Endothelial cell of umbilical vein (primary cell): ENCODE data around the gene PLA2G6. TPM values are rescaled to one million over a fixed set of nuclear protein-coding genes. Genes with fewer than 3 reads are reported as not detected.
A peak's percentile ranks its signal among the peaks of the same experiment; 100 is the strongest.

Experiments used
- BruUV-seq: library from RNA; stranded (reverse); fragments of 400-500 nt; replicated peaks from 2 replicates; lab custom pipeline; 2021; lab: Mats Ljungman, UMichigan
- CTCF ChIA-PET: fragments of 300-600, 350-600 bp; sonication (Branson Sonifier 250); formaldehyde crosslinking; loops from one replicate; lab custom pipeline; 2021; ENCODE audit warnings: antibody characterized with exemption, inconsistent platforms; lab: Charles Lee
- POLR2A ChIA-PET: fragments of 300-600, 350-600 bp; sonication (Branson Sonifier 250); formaldehyde crosslinking; loops from one replicate; lab custom pipeline; 2021; ENCODE audit warnings: antibody characterized with exemption, inconsistent platforms; lab: Charles Lee
- DNase-seq: peaks from one replicate; pipeline ENCODE4 v3.0.0-alpha.2; 2011; ENCODE audit warnings: low read depth, low spot score
- FAIRE-seq: peaks from 2 replicates; lab custom pipeline; 2011; peaks lifted over from hg19 to GRCh38; lab: Jason Lieb, UNC
- H2AFZ ChIP-seq: 2 replicates; pipeline ENCODE4 v1.6.0; 2012; ENCODE audit warnings: low read depth, low read length, control low read depth, inconsistent platforms
- H3K27ac ChIP-seq: 2 replicates; pipeline ENCODE4 v1.5.1; 2011; ENCODE audit warnings: low read depth, mild to moderate bottlenecking, control low read depth, low read length, moderate library complexity; ENCODE audit not compliant: insufficient read depth
- H3K27me3 ChIP-seq, 2 experiments: 2 replicates each; pipeline versions ENCODE4 v1.6.0 to v1.6.1; 2011; ENCODE audit warnings: low read length in 2 of 2, mixed read lengths in 1 of 2; ENCODE audit not compliant: control insufficient read depth in 2 of 2, insufficient read depth in 2 of 2
- H3K36me3 ChIP-seq, 2 experiments: 2 replicates in 1 of 2; 3 replicates in 1 of 2; pipeline ENCODE4 v1.5.1; 2011; ENCODE audit warnings: low read length in 2 of 2, mild to moderate bottlenecking in 1 of 2, moderate library complexity in 1 of 2; ENCODE audit not compliant: control insufficient read depth in 2 of 2, insufficient read depth in 2 of 2; ENCODE audit errors: extremely low read depth in 1 of 2
- H3K4me1 ChIP-seq: 3 replicates; pipeline ENCODE4 v1.5.1; 2011; ENCODE audit warnings: mild to moderate bottlenecking, low read length; ENCODE audit not compliant: control insufficient read depth, insufficient read depth; ENCODE audit errors: extremely low read depth
- H3K4me2 ChIP-seq: 2 replicates; pipeline ENCODE4 v1.6.1; 2011; ENCODE audit warnings: low read length, control low read depth, mixed read lengths; ENCODE audit not compliant: insufficient read depth
- H3K4me3 ChIP-seq, 3 experiments: fragments of 200-600 bp in 1 of 3; sonication (generic), shearing (Covaris generic) in 1 of 3; replicated peaks in 1 of 3; 2 replicates each; pipeline ENCODE4 v1.5.1; 2011 to 2016; ENCODE audit warnings: control low read depth in 3 of 3, low read length in 3 of 3, mild to moderate bottlenecking in 2 of 3, inconsistent platforms in 1 of 3, low read depth in 1 of 3, moderate library complexity in 1 of 3; ENCODE audit not compliant: insufficient read depth in 1 of 3
- H3K79me2 ChIP-seq: 2 replicates; pipeline ENCODE4 v1.6.0; 2012; ENCODE audit warnings: low read length, inconsistent platforms; ENCODE audit not compliant: control insufficient read depth, insufficient read depth
- H3K9ac ChIP-seq: replicated peaks from 2 replicates; pipeline ENCODE3; 2011; ENCODE audit warnings: low read length, control low read depth; ENCODE audit not compliant: insufficient read depth; ENCODE audit errors: extremely low read depth
- H3K9me1 ChIP-seq: replicated peaks from 3 replicates; pipeline ENCODE4 v1.6.0; 2011; ENCODE audit warnings: mild to moderate bottlenecking, low read length; ENCODE audit not compliant: control insufficient read depth, insufficient read depth; ENCODE audit errors: extremely low read depth
- H3K9me3 ChIP-seq: replicated peaks from 2 replicates; pipeline ENCODE4 v1.5.1; 2012; ENCODE audit warnings: low read length, inconsistent platforms; ENCODE audit not compliant: control insufficient read depth, insufficient read depth
- H4K20me1 ChIP-seq: replicated peaks from 2 replicates; pipeline ENCODE3; 2011; ENCODE audit warnings: mild to moderate bottlenecking, low read length; ENCODE audit not compliant: control insufficient read depth, insufficient read depth; ENCODE audit errors: extremely low read depth
- GATA2 ChIP-seq: IDR thresholded peaks from 2 replicates; pipeline ENCODE4 v1.7.0; 2011; ENCODE audit warnings: low read depth, mild to moderate bottlenecking, moderate library complexity, mixed read lengths, low read length; ENCODE audit not compliant: insufficient read length, insufficient read depth
- JUN ChIP-seq: IDR thresholded peaks from 2 replicates; pipeline ENCODE4 v1.6.1; 2011; ENCODE audit warnings: borderline replicate concordance, low read depth; ENCODE audit not compliant: insufficient read length, insufficient read depth
- MAX ChIP-seq: IDR thresholded peaks from 2 replicates; pipeline ENCODE4 v1.6.1; 2011; ENCODE audit not compliant: insufficient read depth, insufficient read length
- MYC ChIP-seq: IDR thresholded peaks from one replicate; pipeline ENCODE4 v1.6.1; 2011; ENCODE audit warnings: mild to moderate bottlenecking, low read depth, low read length
- POLR2A ChIP-seq: IDR thresholded peaks from 2 replicates; pipeline ENCODE4 v1.6.1; 2012; ENCODE audit warnings: low read depth, mild to moderate bottlenecking, control low read depth, low read length
- POLR2AphosphoS5 ChIP-seq: IDR thresholded peaks from 2 replicates; pipeline ENCODE4 v1.6.1; 2012; ENCODE audit warnings: low read depth, mild to moderate bottlenecking, control low read depth, low read length, moderate library complexity; ENCODE audit not compliant: insufficient read depth
- dilution Hi-C: fragments of 300-500 bp; cut with MboI; formaldehyde crosslinking; loops from one replicate; pipeline ENCODE4 v1.15.0; 2019; ENCODE audit warnings: low sequenced_read_pairs; ENCODE audit not compliant: extremely low pct_ligation_motif_present
- intact Hi-C: fragments of 100-400 bp; cut with micrococcal nuclease; formaldehyde crosslinking; loops from one replicate; pipeline ENCODE4 v1.10.0; 2022
- polyA plus RNA-seq, 4 experiments: library from polyadenylated mRNA; depleted of rRNA in 3 of 4; stranded (reverse) in 3 of 4; unstranded in 1 of 4; fragments of >200 nt; gene quantifications; 2 replicates each; pipeline versions ENCODE4 v1.2.1 to v1.2.3, GENCODE V29; 2011 to 2012; ENCODE audit warnings: missing spikeins in 1 of 4
- total RNA-seq: library from RNA; stranded (reverse); gene quantifications from 2 replicates; pipeline ENCODE4 v1.2.3, GENCODE V29; 2021

PLA2G6 gene
- total and polyA plus RNA-seq, 2 donors (not counting 3 experiments of a cell fraction or from before 2014, with no cell fraction given): 6.6 to 10.3 TPM

DNA sequence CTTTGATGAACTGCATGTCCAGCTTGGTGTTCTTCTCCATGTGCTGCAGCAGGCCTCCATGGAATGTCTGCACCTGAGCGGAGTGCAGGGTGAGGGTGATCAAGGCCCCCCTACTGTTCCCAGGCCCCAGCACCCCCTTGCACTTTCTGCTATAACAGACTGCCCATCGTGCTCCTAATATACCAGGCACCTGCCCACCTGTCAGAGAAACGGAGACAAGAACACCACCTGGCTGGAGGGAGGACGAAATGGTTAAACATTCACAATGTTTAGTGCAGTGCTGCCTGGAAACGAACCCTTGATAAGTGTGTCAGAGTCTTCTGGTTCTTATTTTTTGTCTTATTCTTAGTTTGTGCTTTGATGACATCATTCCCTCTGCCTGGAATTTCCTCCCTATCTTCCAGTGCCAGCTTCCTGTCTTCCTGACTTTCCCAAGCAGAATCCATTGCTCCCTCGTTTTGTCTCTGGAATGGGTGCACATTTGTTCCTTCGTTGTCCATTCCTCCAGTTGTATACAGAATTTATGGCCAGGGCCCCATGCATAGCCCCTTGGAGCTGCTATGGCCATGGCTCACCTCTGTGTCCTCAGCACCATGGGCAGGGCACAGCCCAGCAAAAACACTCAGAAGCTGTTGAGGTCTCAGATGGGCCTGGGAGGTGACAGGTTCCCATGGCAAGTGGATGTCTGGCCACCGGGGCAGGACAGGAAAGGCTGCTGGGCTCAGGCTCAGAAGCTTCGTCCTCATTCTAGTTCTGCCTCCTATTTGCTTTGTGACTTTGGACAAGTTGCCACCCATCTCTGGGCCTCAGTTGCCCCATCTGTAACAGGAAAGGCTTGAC is 83.0 kb downstream of the PLA2G6 start:
- Histone ChIP-seq H3K36me3 (no peaks in the 10 kb centered on the region), H4K20me1 (no peaks in the 10 kb centered on the region), H3K9ac (no peak overlapping the region), H3K27me3 (no peaks in the 10 kb centered on the region), H3K27ac (no peak overlapping the region), H3K9me1 (no peaks in the 10 kb centered on the region), H3K4me1 (peaks cover 10% of the 10 kb centered on the region), H3K4me3 (no peak overlapping the region), H3K9me3 (no peaks in the 10 kb centered on the region), H3K4me2 (no peak overlapping the region), H2AFZ (peak overlapping the region; percentile 6), H3K79me2 (no peaks in the 10 kb centered on the region)
- POLR2A ChIA-PET: no interaction called here
- no TSS peak for BruUV-seq
- dilution Hi-C loops (no loop called here), intact Hi-C loops (no loop called here)
- TF ChIP-seq GATA2 (peak; percentile 20), POLR2A (no peak), POLR2AphosphoS5 (no peak), JUN (peak; percentile 69), MAX (no peak), MYC (no peak)
- DNase-seq (peak; percentile 60), FAIRE-seq (peak; percentile 73)
- CTCF ChIA-PET: interaction anchor here (0.9 to 4.0 kb wide), 17 partner anchors 8 to 469 kb away, joined by 3 to 25 read pairs (median 6); partner anchors contain the start of genes BAIAP2L2, MAFF and PLA2G6
